GM12878 (cell line): ENCODE data around the gene ANKMY1. TPM values are rescaled to one million over a fixed set of nuclear protein-coding genes. Genes with fewer than 3 reads are reported as not detected.
A peak's percentile ranks its signal among the peaks of the same experiment; 100 is the strongest.

Source experiments
- ATAC-seq: fragments of 200-7000 bp; cut with Tn5 transposase; 3 replicates; pipeline ENCODE4 v1.9.1; 2020; ENCODE audit warnings: mild to moderate bottlenecking, moderate library complexity
- BruUV-seq: library from RNA; stranded (reverse); fragments of 400-500 nt; replicated peaks from 2 replicates; lab custom pipeline; 2021; lab: Mats Ljungman, UMichigan
- CTCF ChIA-PET: fragments of 300-600 bp; sonication (Branson Sonifier 250); formaldehyde crosslinking; extraction: SDS; loops from one replicate; lab custom pipeline; 2021; ENCODE audit warnings: inconsistent platforms; lab: Yijun Ruan, JAX
- POLR2A ChIA-PET: fragments of 350-600 bp; formaldehyde crosslinking; extraction: SDS; loops from one replicate; lab custom pipeline; 2021; ENCODE audit warnings: inconsistent platforms; lab: Charles Lee
- RAD21 ChIA-PET: fragments of 300-600 bp; sonication (Branson Sonifier 250); formaldehyde crosslinking; loops from one replicate; lab custom pipeline; 2023; ENCODE audit warnings: antibody characterized with exemption; ENCODE audit not compliant: unreplicated experiment; lab: Charles Lee
- SMC1A ChIA-PET: fragments of 300-600 bp; sonication (Branson Sonifier 250); formaldehyde crosslinking; loops from one replicate; lab custom pipeline; 2023; ENCODE audit not compliant: unreplicated experiment, uncharacterized antibody; lab: Charles Lee
- DNase-seq: peaks from one replicate; pipeline ENCODE4 v3.0.0-alpha.2; 2011; ENCODE audit warnings: low read depth, low spot score
- FAIRE-seq: peaks from 3 replicates; lab custom pipeline; 2011; peaks lifted over from hg19 to GRCh38; lab: Jason Lieb, UNC
- H2AFZ ChIP-seq: 2 replicates; pipeline ENCODE4 v1.6.0; 2011; ENCODE audit warnings: low read depth, low read length, control low read depth; ENCODE audit not compliant: control insufficient read depth
- H3K27ac ChIP-seq: 2 replicates; pipeline ENCODE4 v1.5.1; 2011; ENCODE audit warnings: control low read depth; ENCODE audit not compliant: control insufficient read depth, insufficient read depth
- H3K27me3 ChIP-seq, 2 experiments: replicated peaks in 1 of 2; 2 replicates each; pipeline versions ENCODE4 v1.6.0 to v1.6.1; 2011; ENCODE audit warnings: low read length in 1 of 2; ENCODE audit not compliant: control insufficient read depth in 2 of 2, insufficient read depth in 2 of 2
- H3K36me3 ChIP-seq, 2 experiments: 2 replicates each; pipeline ENCODE4 v1.5.1; 2011; ENCODE audit warnings: low read length in 1 of 2; ENCODE audit not compliant: control insufficient read depth in 2 of 2, insufficient read depth in 2 of 2
- H3K4me1 ChIP-seq: 2 replicates; pipeline ENCODE4 v1.6.1; 2011; ENCODE audit warnings: mild to moderate bottlenecking, low read length, moderate library complexity, mixed read lengths; ENCODE audit not compliant: control insufficient read depth, insufficient read depth
- H3K4me2 ChIP-seq: 2 replicates; pipeline ENCODE4 v1.6.0; 2011; ENCODE audit warnings: control low read depth; ENCODE audit not compliant: control insufficient read depth, insufficient read depth
- H3K4me3 ChIP-seq: fragments of 200-600 bp; sonication (generic); 2 replicates; pipeline ENCODE4 v1.5.1; 2016
- H3K79me2 ChIP-seq: 2 replicates; pipeline ENCODE4 v1.6.0; 2011; ENCODE audit warnings: low read length; ENCODE audit not compliant: control insufficient read depth, insufficient read depth
- H3K9ac ChIP-seq: 2 replicates; pipeline ENCODE4 v1.8.0; 2011; ENCODE audit warnings: low read length, control low read depth, mixed read lengths; ENCODE audit not compliant: control insufficient read depth, insufficient read depth
- H3K9me3 ChIP-seq: replicated peaks from 3 replicates; pipeline ENCODE4 v1.5.1; 2011; ENCODE audit warnings: mild to moderate bottlenecking, low read length; ENCODE audit not compliant: control insufficient read depth, insufficient read depth
- H4K20me1 ChIP-seq: 2 replicates; pipeline ENCODE4 v1.6.0; 2011; ENCODE audit not compliant: control insufficient read depth, insufficient read depth
- CBX3 ChIP-seq: fragments of 200-600 bp; sonication (generic); IDR thresholded peaks from 2 replicates; pipeline ENCODE4 v1.6.1; 2016; ENCODE audit warnings: low read depth, borderline replicate concordance
- IKZF1 ChIP-seq: fragments of 450-650 bp; conservative IDR thresholded peaks from 2 replicates; pipeline ENCODE4 v1.6.1; 2017; ENCODE audit warnings: antibody characterized with exemption, mild to moderate bottlenecking
- POLR2AphosphoS2 ChIP-seq: IDR thresholded peaks from 2 replicates; pipeline ENCODE4 v1.6.1; 2011; ENCODE audit warnings: low read depth, mild to moderate bottlenecking, low read length, improper control_type of control experiment, moderate library complexity
- RAD21 ChIP-seq: IDR thresholded peaks from 2 replicates; pipeline ENCODE4 v1.6.1; 2011; ENCODE audit warnings: mild to moderate bottlenecking, low read depth, low read length, moderate library complexity; ENCODE audit not compliant: insufficient read depth
- RELA ChIP-seq: fragments of 450-650 bp; IDR thresholded peaks from 2 replicates; pipeline ENCODE4 v1.8.0; 2014; ENCODE audit warnings: borderline replicate concordance; ENCODE audit not compliant: partially characterized antibody
- RFX5 ChIP-seq: IDR thresholded peaks from 2 replicates; pipeline ENCODE4 v1.6.1; 2011; ENCODE audit warnings: low read depth, low read length, improper control_type of control experiment
- SMC3 ChIP-seq: IDR thresholded peaks from 2 replicates; pipeline ENCODE4 v1.6.1; 2011; ENCODE audit warnings: low read length, improper control_type of control experiment, borderline replicate concordance
- SUZ12 ChIP-seq: fragments of 200-600 bp; sonication (generic); IDR thresholded peaks from one replicate; pipeline ENCODE4 v1.6.1; 2018; ENCODE audit warnings: antibody characterized with exemption, mild to moderate bottlenecking; ENCODE audit not compliant: unreplicated experiment
- TCF3 ChIP-seq: IDR thresholded peaks from 2 replicates; pipeline ENCODE4 v1.6.1; 2012; ENCODE audit warnings: low read depth, mild to moderate bottlenecking, low read length, borderline replicate concordance; ENCODE audit not compliant: insufficient read depth
- WGBS: methylation state at CpG from one replicate; pipeline ENCODE4 v1.1.6; 2016; ENCODE audit warnings: low lambda C conversion rate; ENCODE audit not compliant: insufficient replicate concordance, insufficient coverage; ENCODE audit errors: missing lambda C conversion rate; 5-methylcytosine and 5-hydroxymethylcytosine counted together
- in situ Hi-C: fragments of 300-500 bp; cut with MboI; formaldehyde crosslinking; loops from 9 replicates; pipeline ENCODE4 v1.14.3; 2018; ENCODE audit warnings: mixed read lengths
- intact Hi-C: fragments of 100-400 bp; cut with micrococcal nuclease; formaldehyde crosslinking; loops from one replicate; pipeline ENCODE4 v1.14.2; 2022; ENCODE audit not compliant: unreplicated experiment
- polyA plus RNA-seq, 11 experiments: library from polyadenylated mRNA; depleted of rRNA in 4 of 11; unstranded in 6 of 11; stranded (reverse) in 5 of 11; fragments of >200 nt; fragmentation: Nextera tagmentation in 4 of 11; fragmentation: Illumina TruSeq in 1 of 11; extraction: Ambion mirVana in 4 of 11; extraction: Trizol in 1 of 11; gene quantifications; 1 replicate in 1 of 11; 2 replicates in 10 of 11; pipeline versions ENCODE4 v1.2.1 to v1.2.3, GENCODE V29; 2011 to 2016; ENCODE audit warnings: inconsistent platforms in 2 of 11, missing spikeins in 2 of 11, low read depth in 1 of 11
- total RNA-seq, 4 experiments: library from RNA; depleted of rRNA in 3 of 4; stranded (reverse); fragments of >200 nt in 3 of 4; fragmentation: Illumina TruSeq in 1 of 4; extraction: Trizol in 1 of 4; gene quantifications; 2 replicates each; pipeline versions ENCODE4 v1.2.1 to v1.2.3, GENCODE V29; 2013 to 2021
- TF ChIP-seq, protein P1 (sequence below): IDR thresholded peaks from 2 replicates; pipeline ENCODE4 v1.6.1; 2012; ENCODE audit warnings: low read length, inconsistent platforms
- TF ChIP-seq, protein P2 (sequence below): fragments of 450-650 bp; IDR thresholded peaks from 2 replicates; pipeline ENCODE4 v1.6.1; 2017; ENCODE audit warnings: mild to moderate bottlenecking, moderate library complexity
- TF ChIP-seq, protein P3 (sequence below): IDR thresholded peaks from 2 replicates; pipeline ENCODE4 v1.6.1; 2012; ENCODE audit warnings: low read depth, low read length, improper control_type of control experiment

The ANKMY1 gene
- total and polyA plus RNA-seq, 10 of the 15 experiments (the other 5 are each of a cell fraction or from before 2014, with no cell fraction given) = 1.1 to 15.3 (median 11.1) TPM

DNA sequence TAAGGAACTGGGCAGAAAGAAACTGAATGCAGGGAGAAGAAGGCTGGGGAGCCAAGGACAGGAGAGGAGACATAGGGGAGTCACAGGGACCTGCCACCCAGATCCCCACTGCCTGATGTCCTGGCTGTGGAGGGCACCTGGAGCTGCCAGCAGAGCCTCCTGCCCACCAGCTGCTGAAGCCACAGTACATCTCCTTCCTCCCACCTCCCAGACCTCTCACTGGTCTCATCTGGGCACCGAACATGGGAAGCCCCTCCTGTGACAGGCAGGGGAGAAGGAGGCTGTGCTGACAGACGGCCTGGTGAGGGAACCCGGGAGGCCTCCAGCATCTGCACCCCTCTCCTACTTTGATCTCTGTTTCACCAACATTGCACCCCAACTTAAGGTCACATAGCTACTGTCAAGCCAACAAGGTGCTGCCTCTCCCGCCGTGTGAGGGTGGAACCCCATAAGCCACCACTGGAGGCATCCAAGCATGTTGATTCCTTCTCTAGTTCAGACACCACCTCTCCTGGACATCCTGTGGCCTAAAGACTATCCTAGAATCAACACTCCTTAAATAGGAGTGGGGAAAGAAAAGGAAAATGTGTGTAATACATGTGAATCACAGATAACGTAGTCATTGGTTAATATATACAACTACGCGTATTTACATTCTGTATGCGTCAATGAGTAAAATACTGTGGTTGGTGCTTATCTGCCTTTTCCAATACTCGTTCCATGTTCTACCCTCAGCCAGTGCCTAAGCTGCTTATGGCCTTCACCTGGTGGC lies 7.0 kb upstream of the ANKMY1 start:
- Histone ChIP-seq H3K4me1 (peaks cover 44% of the 10 kb centered on the region), H3K4me2 (peak overlapping the region; percentile 100), H4K20me1 (no peaks in the 10 kb centered on the region), H3K36me3 (peaks cover 0 to 5% of the 10 kb centered on the region in 2 experiments; a peak in 2 of 4 replicates), H3K79me2 (peaks cover 48% of the 10 kb centered on the region), H2AFZ (no peak overlapping the region; the same call in 1 of the 2 replicates), H3K27ac (peak overlapping the region; percentile 97), H3K9me3 (no peaks in the 10 kb centered on the region), H3K27me3 (no peaks in the 10 kb centered on the region), H3K4me3 (peak overlapping the region; percentile 77), H3K9ac (peak overlapping the region; percentile 90)
- ChIA-PET POLR2A (interaction anchor here (0.6 to 7.8 kb wide), 8 partner anchors 7 to 1126 kb away, joined by 3 to 233 read pairs (median 4); partner anchors contain the start of genes ANKMY1 and CAPN10), CTCF (interaction anchor here (0.6 to 7.8 kb wide), 6 partner anchors 10 to 1402 kb away, joined by 3 to 196 read pairs (median 6); partner anchors contain the start of gene CAPN10), RAD21 (interaction anchor here (1.6 to 11.7 kb wide), 4 partner anchors 8 to 57 kb away, joined by 5 to 206 read pairs (median 17); partner anchors contain the start of gene CAPN10), SMC1A (interaction anchor here (1.4 to 12.1 kb wide), 5 partner anchors 16 to 57 kb away, joined by 3 to 124 read pairs (median 20); partner anchors contain the start of gene CAPN10)
- in situ Hi-C loops (no loop called here), intact Hi-C loops (loop anchor here (5.0 kb wide), 1 partner anchor 52 kb away; no protein-coding TSS in a partner anchor)
- WGBS = 71% methylated on average over 10 of the region's 10 CpGs
- DNase-seq (no peak), FAIRE-seq (no peak), ATAC-seq (no peak)
- TSS peak; percentile 47 for BruUV-seq
- TF ChIP-seq, protein P1, sequence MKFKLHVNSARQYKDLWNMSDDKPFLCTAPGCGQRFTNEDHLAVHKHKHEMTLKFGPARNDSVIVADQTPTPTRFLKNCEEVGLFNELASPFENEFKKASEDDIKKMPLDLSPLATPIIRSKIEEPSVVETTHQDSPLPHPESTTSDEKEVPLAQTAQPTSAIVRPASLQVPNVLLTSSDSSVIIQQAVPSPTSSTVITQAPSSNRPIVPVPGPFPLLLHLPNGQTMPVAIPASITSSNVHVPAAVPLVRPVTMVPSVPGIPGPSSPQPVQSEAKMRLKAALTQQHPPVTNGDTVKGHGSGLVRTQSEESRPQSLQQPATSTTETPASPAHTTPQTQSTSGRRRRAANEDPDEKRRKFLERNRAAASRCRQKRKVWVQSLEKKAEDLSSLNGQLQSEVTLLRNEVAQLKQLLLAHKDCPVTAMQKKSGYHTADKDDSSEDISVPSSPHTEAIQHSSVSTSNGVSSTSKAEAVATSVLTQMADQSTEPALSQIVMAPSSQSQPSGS = no peak
- TF ChIP-seq SMC3 = no peak
- TF ChIP-seq, protein P2, sequence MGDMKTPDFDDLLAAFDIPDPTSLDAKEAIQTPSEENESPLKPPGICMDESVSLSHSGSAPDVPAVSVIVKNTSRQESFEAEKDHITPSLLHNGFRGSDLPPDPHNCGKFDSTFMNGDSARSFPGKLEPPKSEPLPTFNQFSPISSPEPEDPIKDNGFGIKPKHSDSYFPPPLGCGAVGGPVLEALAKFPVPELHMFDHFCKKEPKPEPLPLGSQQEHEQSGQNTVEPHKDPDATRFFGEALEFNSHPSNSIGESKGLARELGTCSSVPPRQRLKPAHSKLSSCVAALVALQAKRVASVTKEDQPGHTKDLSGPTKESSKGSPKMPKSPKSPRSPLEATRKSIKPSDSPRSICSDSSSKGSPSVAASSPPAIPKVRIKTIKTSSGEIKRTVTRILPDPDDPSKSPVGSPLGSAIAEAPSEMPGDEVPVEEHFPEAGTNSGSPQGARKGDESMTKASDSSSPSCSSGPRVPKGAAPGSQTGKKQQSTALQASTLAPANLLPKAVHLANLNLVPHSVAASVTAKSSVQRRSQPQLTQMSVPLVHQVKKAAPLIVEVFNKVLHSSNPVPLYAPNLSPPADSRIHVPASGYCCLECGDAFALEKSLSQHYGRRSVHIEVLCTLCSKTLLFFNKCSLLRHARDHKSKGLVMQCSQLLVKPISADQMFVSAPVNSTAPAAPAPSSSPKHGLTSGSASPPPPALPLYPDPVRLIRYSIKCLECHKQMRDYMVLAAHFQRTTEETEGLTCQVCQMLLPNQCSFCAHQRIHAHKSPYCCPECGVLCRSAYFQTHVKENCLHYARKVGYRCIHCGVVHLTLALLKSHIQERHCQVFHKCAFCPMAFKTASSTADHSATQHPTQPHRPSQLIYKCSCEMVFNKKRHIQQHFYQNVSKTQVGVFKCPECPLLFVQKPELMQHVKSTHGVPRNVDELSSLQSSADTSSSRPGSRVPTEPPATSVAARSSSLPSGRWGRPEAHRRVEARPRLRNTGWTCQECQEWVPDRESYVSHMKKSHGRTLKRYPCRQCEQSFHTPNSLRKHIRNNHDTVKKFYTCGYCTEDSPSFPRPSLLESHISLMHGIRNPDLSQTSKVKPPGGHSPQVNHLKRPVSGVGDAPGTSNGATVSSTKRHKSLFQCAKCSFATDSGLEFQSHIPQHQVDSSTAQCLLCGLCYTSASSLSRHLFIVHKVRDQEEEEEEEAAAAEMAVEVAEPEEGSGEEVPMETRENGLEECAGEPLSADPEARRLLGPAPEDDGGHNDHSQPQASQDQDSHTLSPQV = no peak
- no peak for TF ChIP-seq RELA
- TF ChIP-seq SUZ12 = no peak
- TF ChIP-seq CBX3 = no peak
- TF ChIP-seq IKZF1 = no peak
- no peak for TF ChIP-seq RFX5
- no peak for TF ChIP-seq POLR2AphosphoS2
- TF ChIP-seq RAD21 = 0 out of 2 replicates have a peak, but pooled peaks have one; percentile 3
- TF ChIP-seq, protein P3, sequence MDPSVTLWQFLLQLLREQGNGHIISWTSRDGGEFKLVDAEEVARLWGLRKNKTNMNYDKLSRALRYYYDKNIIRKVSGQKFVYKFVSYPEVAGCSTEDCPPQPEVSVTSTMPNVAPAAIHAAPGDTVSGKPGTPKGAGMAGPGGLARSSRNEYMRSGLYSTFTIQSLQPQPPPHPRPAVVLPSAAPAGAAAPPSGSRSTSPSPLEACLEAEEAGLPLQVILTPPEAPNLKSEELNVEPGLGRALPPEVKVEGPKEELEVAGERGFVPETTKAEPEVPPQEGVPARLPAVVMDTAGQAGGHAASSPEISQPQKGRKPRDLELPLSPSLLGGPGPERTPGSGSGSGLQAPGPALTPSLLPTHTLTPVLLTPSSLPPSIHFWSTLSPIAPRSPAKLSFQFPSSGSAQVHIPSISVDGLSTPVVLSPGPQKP = no peak
- TF ChIP-seq TCF3 = no peak
